ENCODE measurements around the gene ZNF282. TPM values are rescaled to one million over a fixed set of nuclear protein-coding genes. Genes with fewer than 3 reads are reported as not detected.
"Not testable (repeated sequence)": the region's sequence is repeated elsewhere in the genome, so short reads cannot be mapped to it uniquely, and the experiment has no call there.

The ZNF282 gene
- total RNA-seq, 1 donor from 2014 or later = 27.5 TPM

DNA sequence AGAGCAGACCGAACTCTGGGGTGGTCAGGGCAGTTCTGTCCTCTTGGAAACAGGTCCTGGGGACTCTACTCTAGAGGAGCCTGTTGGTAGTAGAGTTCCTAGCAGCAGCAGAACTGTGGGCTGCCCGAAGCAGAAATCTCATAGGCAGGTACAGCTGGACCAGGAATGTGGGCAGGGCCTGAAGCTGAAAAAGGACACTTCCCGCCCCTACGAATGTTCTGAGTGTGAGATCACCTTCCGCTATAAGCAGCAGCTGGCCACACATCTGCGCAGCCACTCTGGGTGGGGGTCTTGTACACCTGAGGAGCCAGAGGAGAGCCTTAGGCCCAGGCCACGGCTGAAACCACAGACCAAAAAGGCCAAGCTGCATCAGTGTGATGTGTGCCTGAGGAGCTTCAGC lies 58.3 kb downstream of the ZNF282 start:
- DNase-seq (ENCODE audit: low read depth) = no peak

DNA sequence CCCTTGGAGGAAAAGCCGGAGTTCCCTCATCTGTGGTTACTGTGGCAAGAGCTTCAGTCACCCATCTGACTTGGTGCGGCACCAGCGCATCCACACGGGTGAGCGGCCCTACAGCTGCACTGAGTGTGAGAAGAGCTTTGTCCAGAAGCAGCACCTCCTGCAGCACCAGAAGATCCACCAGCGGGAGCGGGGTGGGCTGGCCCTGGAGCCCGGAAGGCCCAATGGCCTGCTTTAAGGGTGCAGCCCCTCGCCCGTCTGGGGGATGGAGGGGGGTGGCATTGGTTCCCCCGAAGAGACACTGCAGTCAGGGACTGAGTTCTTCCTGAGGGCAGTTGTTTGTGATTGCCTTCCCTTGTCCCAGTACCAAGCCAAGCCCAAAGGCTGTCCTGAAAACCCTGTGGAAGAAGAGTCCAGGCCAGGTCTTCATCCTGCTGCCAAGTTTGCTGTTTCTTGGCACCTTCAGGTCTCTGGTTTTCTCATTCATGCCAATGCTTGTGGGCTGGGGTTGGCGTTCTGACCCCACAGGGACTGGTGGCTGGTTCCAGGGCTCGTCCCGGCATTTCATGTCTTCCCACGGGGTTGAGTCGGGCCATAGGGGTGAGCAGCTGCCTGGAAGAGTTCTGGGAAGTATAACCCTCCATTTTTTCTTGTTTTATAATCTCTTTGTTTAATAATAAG lies 59.0 kb downstream of the ZNF282 start:
- peak; percentile 78 for DNase-seq (ENCODE audit: low read depth)

DNA sequence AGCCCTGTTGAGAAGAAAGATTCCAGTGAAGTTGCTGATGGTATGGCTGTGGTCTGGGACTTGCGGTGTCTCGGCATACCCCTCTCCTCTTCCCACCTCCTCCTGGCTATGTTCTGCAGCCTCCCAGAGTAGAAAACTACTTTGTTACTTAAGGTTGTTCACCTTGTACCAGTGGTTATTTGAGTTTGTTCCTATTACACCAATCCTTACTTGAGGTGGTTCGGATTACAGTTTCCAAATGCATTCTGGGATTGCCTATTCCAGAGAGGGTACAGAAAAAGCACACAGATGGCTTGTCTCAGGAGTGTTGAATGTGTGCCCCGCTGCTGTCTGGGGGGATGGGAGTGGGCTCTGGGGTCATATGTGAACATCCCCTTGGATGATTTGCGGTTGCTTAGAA lies 59.8 kb downstream of the ZNF282 start:
- no peak for DNase-seq (ENCODE audit: low read depth)

DNA sequence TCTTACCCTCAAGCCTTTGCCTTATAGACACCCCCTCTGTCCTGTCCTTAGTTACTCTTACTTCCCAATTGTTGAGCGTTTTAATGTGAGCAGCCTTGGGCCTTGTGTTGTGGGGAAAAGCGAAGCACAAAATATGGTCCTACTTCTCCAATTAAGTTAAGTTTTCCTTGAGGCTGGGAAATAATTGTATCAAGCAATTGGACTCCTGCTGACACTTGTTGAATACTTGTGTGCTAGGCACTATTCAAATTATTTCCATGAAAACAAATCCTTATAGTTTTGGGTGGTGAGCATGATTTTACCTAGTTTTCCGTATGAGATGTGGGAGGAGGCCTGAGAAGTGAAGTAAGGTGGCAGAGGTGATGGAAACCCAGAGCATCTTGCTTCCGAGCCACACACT lies 61.2 kb downstream of the ZNF282 start:
- no peak for DNase-seq (ENCODE audit: low read depth)

DNA sequence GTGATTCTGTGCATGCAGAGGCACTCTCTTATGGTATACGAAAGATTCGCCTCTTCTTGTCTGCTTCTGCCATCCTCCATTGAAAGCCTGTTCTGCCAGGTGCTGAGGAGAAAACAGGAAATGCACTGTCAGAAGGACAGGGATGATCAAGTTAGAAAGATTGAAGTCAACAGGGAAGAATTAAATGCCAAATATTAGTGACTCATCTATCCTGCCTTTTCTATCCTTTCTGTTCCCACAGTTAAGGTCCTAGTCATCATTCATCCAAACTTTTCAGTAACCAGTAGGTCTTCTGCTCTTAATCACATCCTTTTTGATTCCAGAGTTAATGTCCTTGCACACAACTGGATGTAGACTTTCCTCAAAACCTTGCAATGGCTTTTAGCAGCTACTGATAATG lies 61.8 kb downstream of the ZNF282 start:
- DNase-seq (ENCODE audit: low read depth) = no peak

DNA sequence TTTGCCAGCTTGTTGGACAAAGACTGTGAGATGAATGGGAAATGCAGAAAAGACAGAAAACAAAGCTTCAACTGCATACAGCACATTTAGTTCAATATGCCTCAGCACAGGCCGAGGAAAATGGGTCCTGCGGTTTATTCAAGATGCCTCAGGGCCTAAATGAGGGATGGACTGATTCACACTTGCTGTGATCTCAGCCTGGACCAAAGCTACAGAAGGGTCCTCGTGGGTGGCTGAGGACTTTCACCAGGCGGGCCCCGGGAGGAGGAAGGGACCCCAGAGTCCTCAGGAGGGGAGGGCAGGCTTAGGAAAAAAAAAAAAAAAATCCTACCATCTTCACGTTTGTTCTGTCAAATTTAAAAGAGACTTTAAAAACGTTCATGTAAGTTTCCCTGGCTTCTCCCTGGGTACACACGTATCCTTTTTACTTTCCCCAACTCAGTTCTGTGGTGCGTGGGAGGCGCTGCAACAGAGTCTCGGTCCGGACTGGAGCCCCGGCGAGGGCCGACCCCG lies 66.0 kb downstream of the ZNF282 start:
- peak; percentile 70 for DNase-seq (ENCODE audit: low read depth)

DNA sequence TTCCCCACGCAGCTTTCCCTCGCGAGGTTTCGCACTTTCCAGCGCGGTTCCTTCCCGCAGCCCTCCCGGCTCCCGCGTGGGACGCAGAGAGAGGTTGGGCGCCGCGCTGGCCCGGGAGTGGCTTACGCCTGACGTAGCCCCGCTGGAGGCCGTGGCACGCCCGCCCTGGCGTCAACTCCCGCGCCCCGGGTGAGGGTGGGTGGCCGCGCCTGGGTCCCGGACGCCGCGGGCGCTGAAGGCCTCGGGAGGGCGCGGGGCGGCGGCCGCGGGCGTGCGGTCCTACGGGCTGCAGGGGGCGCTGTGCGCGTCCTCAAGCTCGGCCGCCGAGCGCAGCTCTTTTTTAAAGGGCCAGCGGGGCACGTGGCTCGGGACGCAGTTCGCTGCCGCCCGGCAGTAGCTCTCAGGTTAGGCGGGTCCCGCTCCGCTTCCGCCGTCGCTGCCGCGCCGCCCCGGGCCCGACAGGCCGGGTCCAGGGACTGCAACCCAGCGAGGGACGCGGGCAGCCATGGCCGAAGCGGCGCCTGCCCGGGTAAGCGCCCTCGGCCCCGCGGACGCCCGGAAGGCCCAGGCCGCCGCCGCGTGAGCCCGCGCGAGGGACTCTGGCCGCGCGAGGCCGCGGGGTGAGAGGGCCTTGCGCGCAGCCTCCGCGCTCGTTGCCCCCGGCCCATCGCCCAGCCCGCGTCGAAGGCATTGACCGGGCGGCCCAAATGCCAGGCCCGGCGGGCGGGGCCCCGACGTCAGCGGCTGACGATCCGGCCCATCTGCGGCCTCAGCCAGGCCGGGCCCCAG lies 66.7 kb downstream of the ZNF282 start, which contains the start of gene ZNF783:
TSS of gene ZNF783 (plus strand) at position 368 of the 789 bp plus-strand sequence. CDS start at position 506, 138 bp downstream.
- DNase-seq (ENCODE audit: low read depth) = peak; percentile 93

DNA sequence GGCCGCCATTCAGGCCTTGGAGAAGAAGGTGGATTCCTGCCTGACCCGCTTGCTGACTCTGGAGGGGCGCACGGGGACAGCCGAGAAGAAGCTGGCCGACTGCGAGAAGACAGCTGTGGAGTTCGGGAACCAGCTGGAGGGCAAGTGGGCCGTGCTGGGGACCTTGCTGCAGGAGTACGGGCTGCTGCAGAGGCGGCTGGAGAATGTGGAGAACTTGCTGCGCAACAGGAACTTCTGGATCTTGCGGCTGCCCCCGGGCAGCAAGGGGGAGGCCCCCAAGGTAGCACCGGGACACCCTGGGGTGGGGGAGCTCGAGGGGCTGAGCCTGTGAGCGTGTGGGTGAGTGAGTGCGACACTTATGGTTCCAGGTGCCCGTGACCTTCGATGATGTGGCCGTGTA lies 71.1 kb downstream of the ZNF282 start:
- no peak for DNase-seq (ENCODE audit: low read depth)

DNA sequence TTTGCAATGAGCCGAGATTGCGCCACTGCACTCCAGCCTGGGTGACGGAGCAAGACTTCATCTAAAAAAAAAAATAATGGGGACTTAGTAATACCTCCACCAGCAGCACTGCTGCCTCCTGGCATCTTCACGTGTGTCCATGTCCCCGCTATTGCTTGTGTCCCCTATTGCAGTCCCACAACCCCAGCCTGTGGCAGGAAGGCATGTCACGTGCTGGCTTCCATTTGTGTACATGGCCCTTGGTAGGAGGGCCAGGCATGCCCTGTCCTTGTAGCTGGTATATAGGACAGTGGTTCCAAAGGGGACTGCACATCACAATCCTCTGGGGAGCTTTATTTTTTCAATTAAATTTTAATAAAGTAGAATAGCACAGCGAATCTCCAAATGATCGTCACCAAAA lies 72.4 kb downstream of the ZNF282 start:
- DNase-seq (ENCODE audit: low read depth) = no peak

DNA sequence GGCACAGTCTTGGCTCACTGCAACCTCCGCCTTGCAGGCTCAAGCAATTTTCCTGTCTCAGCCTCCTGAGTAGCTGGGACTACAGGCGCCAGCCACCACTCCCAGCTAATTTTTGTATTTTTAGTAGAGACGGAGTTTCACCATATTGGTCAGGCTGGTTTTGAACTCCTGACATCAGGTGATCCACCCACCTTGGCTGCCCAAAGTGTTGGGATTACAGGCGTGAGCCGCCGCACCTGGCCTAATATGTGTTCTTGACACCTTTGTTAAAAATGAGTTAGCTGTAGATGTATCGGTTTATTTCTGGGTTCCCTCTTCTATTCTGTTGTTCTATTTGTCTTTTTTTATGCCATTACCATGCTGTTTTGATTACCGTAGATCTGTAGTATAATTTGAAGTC lies 79.1 kb downstream of the ZNF282 start:
- not testable (repeated sequence) for DNase-seq (ENCODE audit: low read depth)

Other genes starting within 250 kb of the ZNF282 start
- gene PDIA4, start 167.0 kb upstream of the ZNF282 start, total RNA-seq = 193 and 411 TPM in 2 replicates
- 5.9 and 6.7 TPM in 2 replicates for gene ZNF786, start 104.8 kb upstream of the ZNF282 start, total RNA-seq
- 3.6 and 6.7 TPM in 2 replicates for gene ZNF425, start 69.2 kb upstream of the ZNF282 start, total RNA-seq
- 17.3 and 21.1 TPM in 2 replicates for gene ZNF398, start 48.1 kb upstream of the ZNF282 start, total RNA-seq
- 5.9 and 8.0 TPM in 2 replicates for gene ZNF212, start 44.1 kb downstream of the ZNF282 start, total RNA-seq
- 18.1 and 23.6 TPM in 2 replicates for gene ZNF783, start 66.7 kb downstream of the ZNF282 start, total RNA-seq

Data from myocyte (in vitro differentiated cells).